ENCODE data around the gene AMMECR1L. TPM values are rescaled to one million over a fixed set of nuclear protein-coding genes. Genes with fewer than 3 reads are reported as not detected.

Gene AMMECR1L
- 17.2 and 19.0 TPM in 2 replicates for total RNA-seq

GRCh38 chr2:127885780-127886592, at the start of gene AMMECR1L:
AMMECR1L (minus strand) TSS chr2:127885956; CDS start chr2:127874234, 11,722 bp downstream.

Small RNA genes lying within 50 kb of the gene (small RNA-seq; reads per million reads assigned to genes)
- gene AC012306.1 = not detected
- gene RF00017 = not detected
- gene RF00019 = not detected
- gene RNU6-395P = not detected

Other genes with a start within 250 kb of the AMMECR1L start
- not detected in 2 replicates for gene GPR17, start 239.8 kb downstream of the AMMECR1L start, total RNA-seq
- gene LIMS2, start 210.4 kb downstream of the AMMECR1L start, total RNA-seq = 11.2 and 16.2 TPM in 2 replicates
- 6.6 and 8.3 TPM in 2 replicates for gene SFT2D3, start 184.5 kb downstream of the AMMECR1L start, total RNA-seq
- 31.7 and 38.5 TPM in 2 replicates for gene WDR33, start 74.8 kb downstream of the AMMECR1L start, total RNA-seq
- gene POLR2D, start 27.8 kb downstream of the AMMECR1L start, total RNA-seq = 13.8 and 16.9 TPM in 2 replicates
- gene SAP130, start 142.1 kb upstream of the AMMECR1L start, total RNA-seq = 7.2 and 12.2 TPM in 2 replicates
- gene UGGT1, start 205.2 kb upstream of the AMMECR1L start, total RNA-seq = 67.8 and 76.3 TPM in 2 replicates